IgD-negative memory B cell (primary cell): ENCODE results near the gene GALNTL6. TPM values are rescaled to one million over a fixed set of nuclear protein-coding genes. Genes with fewer than 3 reads are reported as not detected.

ENCODE experiments used
- H3K27ac Mint-ChIP-seq, 3 donors: one replicate each; pipeline ENCODE4 v1.8.0; 2020 to 2022; ENCODE audit warnings: mild to moderate bottlenecking in 3 of 3, mixed read lengths in 3 of 3, moderate library complexity in 1 of 3
- H3K27me3 Mint-ChIP-seq: one replicate; pipeline ENCODE4 v1.8.0; 2021; ENCODE audit warnings: mixed read lengths
- H3K36me3 Mint-ChIP-seq: one replicate; pipeline ENCODE4 v1.8.0; 2020; ENCODE audit warnings: mild to moderate bottlenecking, mixed read lengths
- H3K4me1 Mint-ChIP-seq, 3 donors: one replicate each; pipeline ENCODE4 v1.8.0; 2020 to 2022; ENCODE audit warnings: mixed read lengths in 3 of 3, mild to moderate bottlenecking in 1 of 3
- H3K4me3 Mint-ChIP-seq, 4 donors: one replicate each; pipeline ENCODE4 v1.8.0; 2020 to 2022; ENCODE audit warnings: mild to moderate bottlenecking in 4 of 4, mixed read lengths in 4 of 4, moderate library complexity in 3 of 4
- H3K9me3 Mint-ChIP-seq, 3 donors: one replicate each; pipeline ENCODE4 v1.8.0; 2020 to 2021; ENCODE audit warnings: mixed read lengths in 3 of 3, mild to moderate bottlenecking in 1 of 3
- polyA plus RNA-seq: library from polyadenylated mRNA; unstranded; fragments of 300-500 nt; fragmentation: Illumina TruSeq; gene quantifications from one replicate; pipeline ENCODE4 v1.2.3, GENCODE V29; 2021

The GALNTL6 gene
- polyA plus RNA-seq, 1 donor from 2014 or later, result 1.3 TPM

- Mint-ChIP-seq H3K27me3 (peaks cover 1% of the 10 kb centered on the region), H3K4me3 (no peak overlapping the region), H3K27ac (no peak overlapping the region), H3K36me3 (no peaks in the 10 kb centered on the region), H3K4me1 (no peaks in the 10 kb centered on the region), H3K9me3 (no peaks in the 10 kb centered on the region)
Measured at GRCh38 chr4:173051716-173052115, 1238.5 kb downstream of the GALNTL6 start.

GRCh38 chr4:173052439-173052838 lies 1239.2 kb downstream of the GALNTL6 start:
- peaks cover 1% of the 10 kb centered on the region for H3K27me3 Mint-ChIP-seq
- no peak overlapping the region for H3K4me3 Mint-ChIP-seq
- no peak overlapping the region for H3K27ac Mint-ChIP-seq
- no peaks in the 10 kb centered on the region for H3K9me3 Mint-ChIP-seq
- no peaks in the 10 kb centered on the region for H3K4me1 Mint-ChIP-seq
- no peaks in the 10 kb centered on the region for H3K36me3 Mint-ChIP-seq

GRCh38 chr4:173056271-173056670 lies 1243.1 kb downstream of the GALNTL6 start:
- Mint-ChIP-seq H3K9me3 (no peaks in the 10 kb centered on the region), H3K36me3 (no peaks in the 10 kb centered on the region), H3K4me1 (no peaks in the 10 kb centered on the region), H3K27ac (no peak overlapping the region), H3K27me3 (peaks cover 1% of the 10 kb centered on the region), H3K4me3 (no peak overlapping the region)

- Mint-ChIP-seq H3K27ac (no peak overlapping the region), H3K4me3 (no peak overlapping the region), H3K4me1 (no peaks in the 10 kb centered on the region), H3K27me3 (peaks cover 1% of the 10 kb centered on the region), H3K9me3 (no peaks in the 10 kb centered on the region), H3K36me3 (no peaks in the 10 kb centered on the region)
Measured at GRCh38 chr4:173056710-173057109, 1243.5 kb downstream of the GALNTL6 start.

- Mint-ChIP-seq H3K4me1 (no peaks in the 10 kb centered on the region), H3K27ac (no peak overlapping the region), H3K4me3 (no peak overlapping the region), H3K9me3 (no peaks in the 10 kb centered on the region), H3K36me3 (no peaks in the 10 kb centered on the region), H3K27me3 (peaks cover 1% of the 10 kb centered on the region)
Measured at GRCh38 chr4:173057442-173057841, 1244.2 kb downstream of the GALNTL6 start.

GRCh38 chr4:173057901-173058300 lies 1244.7 kb downstream of the GALNTL6 start:
- H3K27me3 Mint-ChIP-seq, result peaks cover 1% of the 10 kb centered on the region
- peaks cover 0 to 2% (median 0%) of the 10 kb centered on the region in 3 donors for H3K9me3 Mint-ChIP-seq
- H3K4me1 Mint-ChIP-seq, result no peaks in the 10 kb centered on the region
- H3K4me3 Mint-ChIP-seq, result no peak overlapping the region
- no peaks in the 10 kb centered on the region for H3K36me3 Mint-ChIP-seq
- H3K27ac Mint-ChIP-seq, result no peak overlapping the region

- no peak overlapping the region for H3K4me3 Mint-ChIP-seq
Measured at GRCh38 chr4:173061160-173061559, 1248.0 kb downstream of the GALNTL6 start.

GRCh38 chr4:173073939-173074500 lies 1260.8 kb downstream of the GALNTL6 start:
- Mint-ChIP-seq H3K27me3 (no peaks in the 10 kb centered on the region), H3K27ac (no peak overlapping the region), H3K9me3 (peaks cover 9 to 22% (median 17%) of the 10 kb centered on the region in 3 donors), H3K4me1 (no peaks in the 10 kb centered on the region), H3K36me3 (no peaks in the 10 kb centered on the region), H3K4me3 (no peak overlapping the region)

More at GRCh38 chr4:173061160-173061559, 1248.0 kb downstream of the GALNTL6 start:
- Mint-ChIP-seq H3K4me1 (no peaks in the 10 kb centered on the region), H3K9me3 (peaks cover 2 to 12% (median 8%) of the 10 kb centered on the region in 3 donors), H3K27me3 (no peaks in the 10 kb centered on the region), H3K27ac (no peak overlapping the region), H3K36me3 (no peaks in the 10 kb centered on the region)

GRCh38 chr4:173074501-173074946 lies 1261.3 kb downstream of the GALNTL6 start:
- no peak overlapping the region for H3K27ac Mint-ChIP-seq
- H3K36me3 Mint-ChIP-seq, result no peaks in the 10 kb centered on the region
- H3K9me3 Mint-ChIP-seq, result peaks cover 9 to 25% (median 11%) of the 10 kb centered on the region in 3 donors
- no peak overlapping the region for H3K4me3 Mint-ChIP-seq
- no peaks in the 10 kb centered on the region for H3K27me3 Mint-ChIP-seq
- H3K4me1 Mint-ChIP-seq, result no peaks in the 10 kb centered on the region

- Mint-ChIP-seq H3K4me1 (no peaks in the 10 kb centered on the region), H3K4me3 (no peak overlapping the region), H3K36me3 (peaks cover 2% of the 10 kb centered on the region), H3K27ac (no peak overlapping the region), H3K27me3 (no peaks in the 10 kb centered on the region), H3K9me3 (peaks cover 6 to 26% (median 12%) of the 10 kb centered on the region in 3 donors)
Measured at GRCh38 chr4:173076903-173077634, 1263.9 kb downstream of the GALNTL6 start.

- Mint-ChIP-seq H3K27ac (no peak overlapping the region), H3K4me3 (no peak overlapping the region), H3K9me3 (peaks cover 2 to 13% (median 5%) of the 10 kb centered on the region in 3 donors), H3K27me3 (peaks cover 5% of the 10 kb centered on the region), H3K4me1 (no peaks in the 10 kb centered on the region), H3K36me3 (peaks cover 1% of the 10 kb centered on the region)
Measured at GRCh38 chr4:173088144-173088543, 1274.9 kb downstream of the GALNTL6 start.
